Measurements from ENCODE around the gene NPAT.

NPAT gene

DNA sequence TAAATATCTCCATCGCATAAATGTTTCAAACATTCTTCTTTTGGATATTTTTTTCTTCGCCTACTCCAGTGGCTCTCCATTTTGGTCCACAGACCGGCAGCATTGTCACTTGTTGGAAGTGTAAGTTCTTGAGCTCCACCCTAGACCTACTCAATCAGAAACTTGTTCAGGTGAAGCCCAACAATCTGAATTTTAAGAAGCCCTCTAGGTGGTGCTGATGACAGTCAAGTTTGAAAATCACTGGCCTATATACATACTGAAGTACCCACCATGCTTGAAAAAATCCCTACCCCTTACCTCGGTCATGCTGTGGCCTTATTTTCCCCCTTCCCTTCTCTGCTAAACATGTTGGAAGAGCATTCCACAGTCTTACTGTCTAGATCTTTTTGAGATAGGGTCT is 111.3 kb downstream of the NPAT start:
- no peak overlapping the region for H3K9ac ChIP-seq (ENCODE audit: low read depth, low read length)
- H4K20me1 ChIP-seq (ENCODE audit: insufficient read depth, low read length), result no peaks in the 10 kb centered on the region; the same call in 1 of the 2 replicates
- no peak for DNase-seq
- H3K4me2 ChIP-seq (ENCODE audit: insufficient read depth, low read length), result no peak overlapping the region
- no peak overlapping the region for H2AFZ ChIP-seq (ENCODE audit: low read depth, low read length)
- H3K4me3 ChIP-seq (ENCODE audit: low read depth in 1 of 2, low read length in 2 of 2), result no peak overlapping the region
- ATAC-seq (ENCODE audit: insufficient read depth, low read depth), result peak; percentile 28; the same call in 1 of the 3 replicates
- no peaks in the 10 kb centered on the region for H3K9me3 ChIP-seq (ENCODE audit: insufficient read depth, low read length, severe bottlenecking)
- H3K4me1 ChIP-seq (ENCODE audit: insufficient read depth, low read length), result no peaks in the 10 kb centered on the region
- no peaks in the 10 kb centered on the region for H3K27me3 ChIP-seq (ENCODE audit: insufficient read depth, low read length, poor library complexity)
- H3K27ac ChIP-seq (ENCODE audit: low read length), result no peak overlapping the region
- H3K79me2 ChIP-seq (ENCODE audit: insufficient read depth, low read length), result no peaks in the 10 kb centered on the region
- no peak for TF ChIP-seq EZH2 (IDR thresholded peaks at IDR 0.05; ENCODE audit: borderline replicate concordance, low read depth, low read length, severe bottlenecking)
- H3K36me3 ChIP-seq (ENCODE audit: insufficient read depth, low read length), result no peaks in the 10 kb centered on the region; the same call in 1 of the 2 replicates
